ENCODE measurements around the gene LSS. TPM values are rescaled to one million over a fixed set of nuclear protein-coding genes. Genes with fewer than 3 reads are reported as not detected.

LSS gene
- total and polyA plus RNA-seq, 2 experiments from 2014 or later: 55.0 to 237 TPM

- no peak overlapping the region for H3K27ac Mint-ChIP-seq
Measured at GRCh38 chr21:46154955-46155513, 73.5 kb downstream of the LSS start.

More at GRCh38 chr21:46154955-46155513, 73.5 kb downstream of the LSS start:
- H3K36me3 Mint-ChIP-seq (ENCODE audit: low read depth): peaks cover 10% of the 10 kb centered on the region
- DNase-seq (ENCODE audit: low spot score): no peak
- no peak for ATAC-seq
- Histone ChIP-seq H3K9me2 (ENCODE audit: insufficient read depth) (no peaks in the 10 kb centered on the region), H3F3A (replicated peaks; ENCODE audit: low read depth) (no peaks in the 10 kb centered on the region), H3K4me1 (ENCODE audit: insufficient read depth) (no peaks in the 10 kb centered on the region; the same call in 1 of the 2 replicates), H2AFZ (no peak overlapping the region), H3K36me3 (ENCODE audit: insufficient read depth) (no peaks in the 10 kb centered on the region), H3K79me2 (replicated peaks; ENCODE audit: insufficient read depth) (no peaks in the 10 kb centered on the region), H4K20me1 (replicated peaks; ENCODE audit: insufficient read depth) (no peaks in the 10 kb centered on the region), H3K4me2 (no peak overlapping the region), H3K4me3 (no peak overlapping the region), H3K27ac (ENCODE audit: low read depth) (no peak overlapping the region), H3K27me3 (ENCODE audit: insufficient read depth) (no peaks in the 10 kb centered on the region)
- H3K4me3 Mint-ChIP-seq: no peak overlapping the region
- H3K27me3 Mint-ChIP-seq (ENCODE audit: insufficient read depth, low read depth, poor library complexity): peaks cover 10% of the 10 kb centered on the region
- TF ChIP-seq JUNB (IDR thresholded peaks at IDR 0.05; ENCODE audit: unreplicated experiment): no peak
- no peak for TF ChIP-seq ETS1 (IDR thresholded peaks at IDR 0.05)
- TF ChIP-seq EZH2phosphoT487 (IDR thresholded peaks at IDR 0.05; ENCODE audit: unreplicated experiment): no peak
- TF ChIP-seq ZNF462 (CRISPR knock-in tag; IDR thresholded peaks at IDR 0.05): no peak
- TF ChIP-seq EZH2 (IDR thresholded peaks at IDR 0.05; ENCODE audit: low read depth, unreplicated experiment): no peak
- TF ChIP-seq POLR2AphosphoS5 (IDR thresholded peaks at IDR 0.05; ENCODE audit: low read depth): no peak
- no peak for TF ChIP-seq CREB1 (CRISPR knock-in tag; IDR thresholded peaks at IDR 0.05; ENCODE audit: low read depth)
- no peak for TF ChIP-seq CTCF (conservative IDR thresholded peaks at IDR 0.05; ENCODE audit: low read depth in 2 of 2)
- no peak for TF ChIP-seq ZNF331 (CRISPR knock-in tag; IDR thresholded peaks at IDR 0.05; ENCODE audit: low read depth)
- TF ChIP-seq ZNF114 (CRISPR knock-in tag; IDR thresholded peaks at IDR 0.05): no peak
- no peak for TF ChIP-seq NANOG (IDR thresholded peaks at IDR 0.05; ENCODE audit: borderline replicate concordance)
- peaks cover 3% of the 10 kb centered on the region; the same call in 1 of the 3 replicates for H3K9me3 Mint-ChIP-seq
- peaks cover 11% of the 10 kb centered on the region for H3K4me1 Mint-ChIP-seq
